Psoas muscle (tissue), 8 donors: ENCODE data around the gene BFSP1. TPM values are rescaled to one million over a fixed set of nuclear protein-coding genes. Genes with fewer than 3 reads are reported as not detected.

ENCODE experiments used
- ATAC-seq, 4 donors: fragments of 200-7000 bp; cut with Tn5 transposase; one replicate each; pipeline ENCODE4 v1.9.1; 2020; ENCODE audit warnings: moderate library complexity in 3 of 4, mild to moderate bottlenecking in 2 of 4
- DNase-seq, 2 donors: peaks; one replicate each; pipeline ENCODE4 v3.0.0-alpha.2; 2020
- H3K27ac ChIP-seq: fragments of 200-600 bp; one replicate; pipeline ENCODE4 v1.8.0; 2022
- H3K27me3 ChIP-seq, 3 donors: fragments of 200-600 bp in 1 of 3; one replicate each; pipeline versions ENCODE4 v1.6.1 to v1.8.0; 2013 to 2022; ENCODE audit warnings: low read length in 2 of 3, mild to moderate bottlenecking in 2 of 3, moderate library complexity in 1 of 3; ENCODE audit not compliant: insufficient read depth in 3 of 3
- H3K36me3 ChIP-seq, 2 donors: fragments of 200-600 bp in 1 of 2; one replicate each; pipeline versions ENCODE4 v1.6.1 to v1.8.0; 2013 to 2022; ENCODE audit warnings: low read depth in 1 of 2, mild to moderate bottlenecking in 1 of 2, moderate library complexity in 1 of 2; ENCODE audit not compliant: insufficient read depth in 1 of 2
- H3K4me1 ChIP-seq: fragments of 200-600 bp; one replicate; pipeline ENCODE4 v1.8.0; 2022
- H3K4me3 ChIP-seq: fragments of 200-600 bp; one replicate; pipeline ENCODE4 v1.8.0; 2022; ENCODE audit warnings: mild to moderate bottlenecking
- H3K9me3 ChIP-seq: fragments of 200-600 bp; one replicate; pipeline ENCODE4 v1.8.0; 2022
- WGBS, 3 donors: extraction: QIAGEN DNeasy Blood & Tissue Kit; methylation state at CpG; one replicate each; pipeline versions ENCODE4 v1.1.6 to v1.1.7; 2013; 5-methylcytosine and 5-hydroxymethylcytosine counted together
- intact Hi-C, 2 donors: fragments of 100-400 bp; cut with DNase I; formaldehyde crosslinking; loops; one replicate each; pipeline versions ENCODE4 v1.11.0 to v1.14.2; 2022
- polyA plus RNA-seq, 3 donors: library from polyadenylated mRNA; stranded (reverse); fragments of 200-250 nt; gene quantifications; one replicate each; pipeline ENCODE4 v1.2.3, GENCODE V29; 2013
- total RNA-seq, 4 donors: library from RNA; stranded (reverse); fragmentation: NEBNext Ultra II Directional in 2 of 4; extraction: Animal tissue kit (Norgen Biotek cat#: 25700) in 2 of 4; gene quantifications; one replicate each; pipeline versions ENCODE4 v1.2.1 to v1.2.4, GENCODE V29; 2021 to 2023
- TF ChIP-seq, protein P1 (sequence below): fragments of 200-600 bp; IDR thresholded peaks from one replicate; pipeline ENCODE4 v1.8.0; 2022; ENCODE audit warnings: antibody characterized with exemption
- donor health status: healthy with polysubstance abuse.
- donor health status: DM: no; HTN: no; CAD: no; lungs with moderate emphysema.
- donor health status: Bipolar disorder and iron deficiency.
- donor health status: healthy.
- donor health status: DM: yes; HTN: yes; CAD: no.
- donor health status: DM: no; HTN: no; CAD: no.
- donor health status: DM: no; HTN: no; CAD: no.
- donor health status: DM: yes; HTN: yes; CAD: no.

Gene BFSP1
- total and polyA plus RNA-seq, 7 donors, result 0.12 to 0.57 (median 0.24) TPM; not detected in 1

GRCh38 chr20:17490501-17490900 is 40.7 kb downstream of the BFSP1 start:
- H3K4me1 ChIP-seq, result no peaks in the 10 kb centered on the region
- WGBS, 3 donors, result 88 to 95% (median 89%) methylated on average over 7 of the region's 7 CpGs
- TF ChIP-seq, protein P1, sequence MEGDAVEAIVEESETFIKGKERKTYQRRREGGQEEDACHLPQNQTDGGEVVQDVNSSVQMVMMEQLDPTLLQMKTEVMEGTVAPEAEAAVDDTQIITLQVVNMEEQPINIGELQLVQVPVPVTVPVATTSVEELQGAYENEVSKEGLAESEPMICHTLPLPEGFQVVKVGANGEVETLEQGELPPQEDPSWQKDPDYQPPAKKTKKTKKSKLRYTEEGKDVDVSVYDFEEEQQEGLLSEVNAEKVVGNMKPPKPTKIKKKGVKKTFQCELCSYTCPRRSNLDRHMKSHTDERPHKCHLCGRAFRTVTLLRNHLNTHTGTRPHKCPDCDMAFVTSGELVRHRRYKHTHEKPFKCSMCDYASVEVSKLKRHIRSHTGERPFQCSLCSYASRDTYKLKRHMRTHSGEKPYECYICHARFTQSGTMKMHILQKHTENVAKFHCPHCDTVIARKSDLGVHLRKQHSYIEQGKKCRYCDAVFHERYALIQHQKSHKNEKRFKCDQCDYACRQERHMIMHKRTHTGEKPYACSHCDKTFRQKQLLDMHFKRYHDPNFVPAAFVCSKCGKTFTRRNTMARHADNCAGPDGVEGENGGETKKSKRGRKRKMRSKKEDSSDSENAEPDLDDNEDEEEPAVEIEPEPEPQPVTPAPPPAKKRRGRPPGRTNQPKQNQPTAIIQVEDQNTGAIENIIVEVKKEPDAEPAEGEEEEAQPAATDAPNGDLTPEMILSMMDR, result no peak
- no peaks in the 10 kb centered on the region for H3K9me3 ChIP-seq
- ATAC-seq (no peak), DNase-seq (no peak)
- H3K27me3 ChIP-seq, result no peaks in the 10 kb centered on the region
- no peaks in the 10 kb centered on the region for H3K36me3 ChIP-seq
- no peak overlapping the region for H3K4me3 ChIP-seq
- H3K27ac ChIP-seq, result no peak overlapping the region
- intact Hi-C loops, result no loop called here

- Histone ChIP-seq H3K27me3 (no peaks in the 10 kb centered on the region), H3K27ac (no peak overlapping the region), H3K4me1 (no peaks in the 10 kb centered on the region), H3K4me3 (no peak overlapping the region), H3K9me3 (no peaks in the 10 kb centered on the region), H3K36me3 (no peaks in the 10 kb centered on the region)
- no peak for DNase-seq
- intact Hi-C loops, result loop anchor here in 1 of 2 donors (10.0 kb wide), 1 partner anchor 56 kb away; no protein-coding TSS in a partner anchor
- WGBS, 3 donors, result 78 to 88% (median 79%) methylated on average over 9 of the region's 9 CpGs
- TF ChIP-seq, protein P1, result no peak
- ATAC-seq, result no peak
Measured at GRCh38 chr20:17488916-17489600, 42.1 kb downstream of the BFSP1 start.

GRCh38 chr20:17485017-17485416 is 46.2 kb downstream of the BFSP1 start:
- ATAC-seq (no peak), DNase-seq (no peak)
- H3K9me3 ChIP-seq, result no peaks in the 10 kb centered on the region
- no peaks in the 10 kb centered on the region for H3K36me3 ChIP-seq
- no peaks in the 10 kb centered on the region for H3K27me3 ChIP-seq
- H3K4me1 ChIP-seq, result no peaks in the 10 kb centered on the region
- TF ChIP-seq, protein P1, result no peak
- intact Hi-C loops, result loop anchor here in 1 of 2 donors (10.0 kb wide), 1 partner anchor 60 kb away; no protein-coding TSS in a partner anchor
- 90 to 96% (median 94%) methylated on average over 2 of the region's 2 CpGs for WGBS, 3 donors
- no peak overlapping the region for H3K4me3 ChIP-seq
- H3K27ac ChIP-seq, result no peak overlapping the region

DNA sequence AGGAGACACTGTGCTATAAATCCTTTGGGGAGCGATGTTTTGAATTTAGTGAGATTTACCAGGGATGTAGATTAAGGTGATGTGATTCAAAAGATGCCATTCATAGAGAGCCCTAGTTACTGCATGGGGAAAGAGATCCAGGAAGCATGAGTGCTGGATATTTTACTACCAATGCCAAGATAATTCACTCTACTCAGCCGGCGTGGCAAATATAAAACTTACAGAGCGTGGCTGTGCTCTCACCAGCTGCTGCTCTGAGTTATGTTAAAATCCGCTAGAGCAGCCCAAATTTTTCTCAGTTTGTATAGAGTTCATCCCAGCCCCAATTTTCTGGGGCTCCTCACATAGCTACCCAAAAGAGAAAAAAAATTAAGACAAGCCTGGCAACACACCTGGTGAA is 48.6 kb downstream of the BFSP1 start:
- Histone ChIP-seq H3K4me1 (no peaks in the 10 kb centered on the region), H3K27ac (no peak overlapping the region), H3K27me3 (no peaks in the 10 kb centered on the region), H3K36me3 (no peaks in the 10 kb centered on the region), H3K4me3 (no peak overlapping the region), H3K9me3 (no peaks in the 10 kb centered on the region)
- TF ChIP-seq, protein P1, result no peak
- no peak for DNase-seq
- no peak for ATAC-seq
- intact Hi-C loops, result loop anchor here in 1 of 2 donors (10.0 kb wide), 1 partner anchor 62 kb away; no protein-coding TSS in a partner anchor
- 21 to 47% (median 25%) methylated on average over 5 of the region's 5 CpGs for WGBS, 3 donors

DNA sequence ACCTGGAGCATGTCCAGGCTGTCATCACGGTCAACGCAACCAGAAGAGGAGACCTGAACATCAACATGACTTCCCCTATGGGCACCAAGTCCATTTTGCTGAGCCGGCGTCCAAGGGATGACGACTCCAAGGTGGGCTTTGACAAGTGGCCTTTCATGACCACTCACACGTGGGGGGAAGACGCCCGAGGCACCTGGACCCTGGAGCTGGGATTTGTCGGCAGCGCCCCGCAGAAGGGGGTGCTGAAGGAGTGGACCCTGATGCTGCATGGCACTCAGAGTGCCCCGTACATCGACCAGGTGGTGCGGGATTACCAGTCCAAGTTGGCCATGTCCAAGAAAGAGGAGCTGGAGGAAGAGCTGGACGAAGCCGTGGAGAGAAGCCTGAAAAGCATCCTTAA is 49.5 kb downstream of the BFSP1 start:
- WGBS, 3 donors, result 83 to 86% (median 84%) methylated on average over 16 of the region's 16 CpGs
- intact Hi-C loops, result loop anchor here in 1 of 2 donors (10.0 kb wide), 1 partner anchor 63 kb away; no protein-coding TSS in a partner anchor
- Histone ChIP-seq H3K4me3 (no peak overlapping the region), H3K36me3 (no peaks in the 10 kb centered on the region), H3K4me1 (no peaks in the 10 kb centered on the region), H3K9me3 (no peaks in the 10 kb centered on the region), H3K27ac (no peak overlapping the region), H3K27me3 (no peaks in the 10 kb centered on the region)
- no peak for ATAC-seq
- DNase-seq, result no peak
- TF ChIP-seq, protein P1, result no peak
